ENCODE data around the gene GPR156. TPM values are rescaled to one million over a fixed set of nuclear protein-coding genes. Genes with fewer than 3 reads are reported as not detected.

GPR156 gene
- total RNA-seq, 1 experiment from 2014 or later = 2.8 TPM

- H4K20me1 ChIP-seq (ENCODE audit: insufficient read depth) = no peaks in the 10 kb centered on the region
- H3K27ac ChIP-seq = no peak overlapping the region
- no peaks in the 10 kb centered on the region; the same call in 1 of the 2 replicates for H3K9me3 ChIP-seq (ENCODE audit: insufficient read depth, low read depth)
- H3K4me2 ChIP-seq = no peak overlapping the region
- H3K79me2 ChIP-seq (ENCODE audit: low read depth) = no peaks in the 10 kb centered on the region
- ChIA-PET POLR2A (ENCODE audit: unreplicated experiment) (no interaction called here), CTCF (no interaction called here)
- intact Hi-C loops (cut with micrococcal nuclease; ENCODE audit: unreplicated experiment) = no loop called here
- no peaks in the 10 kb centered on the region for H3F3A ChIP-seq (ENCODE audit: insufficient read depth, low read depth)
- H3K36me3 ChIP-seq (ENCODE audit: low read depth) = no peaks in the 10 kb centered on the region
- no peaks in the 10 kb centered on the region for H3K27me3 ChIP-seq (ENCODE audit: insufficient read depth, low read depth)
- no peak overlapping the region for H2AFZ ChIP-seq
- BruUV-seq (replicated peaks) = no TSS peak
- no peaks in the 10 kb centered on the region for H3K4me1 ChIP-seq (replicated peaks; ENCODE audit: insufficient read depth)
- TF ChIP-seq CTCF (conservative IDR thresholded peaks at IDR 0.05) = no peak
- TF ChIP-seq EZH2 (IDR thresholded peaks at IDR 0.05; ENCODE audit: low read depth) = no peak
- DNase-seq = no peak
- H3K4me3 ChIP-seq = no peak overlapping the region
- H3K9me2 ChIP-seq (ENCODE audit: insufficient read depth) = no peaks in the 10 kb centered on the region
These were observed 10.3 kb downstream of the GPR156 start for GRCh38 chr3:120274739-120275167.

DNA sequence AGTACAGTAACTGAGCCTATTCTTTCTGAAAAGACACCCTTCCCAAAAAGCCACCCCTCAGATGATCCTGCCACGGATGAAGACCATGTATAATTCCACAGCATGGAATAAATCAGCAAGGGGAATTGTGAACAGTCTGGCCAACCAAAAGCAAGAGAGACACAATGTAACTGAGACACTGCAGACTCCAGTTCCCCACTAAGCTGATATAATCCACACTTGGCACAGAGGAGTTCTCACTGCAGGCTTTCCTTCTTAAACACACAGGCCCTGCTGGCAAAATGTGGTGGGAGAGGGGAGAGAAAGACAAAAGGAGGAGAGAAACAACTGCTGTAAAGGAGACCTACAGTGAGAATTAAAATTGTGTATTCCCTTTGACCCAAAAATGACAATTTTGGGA, 12.7 kb downstream of the GPR156 start:
- no peaks in the 10 kb centered on the region for H3K4me1 ChIP-seq (replicated peaks; ENCODE audit: insufficient read depth)
- no peaks in the 10 kb centered on the region for H3K27me3 ChIP-seq (ENCODE audit: insufficient read depth, low read depth)
- H3K36me3 ChIP-seq (ENCODE audit: low read depth) = no peaks in the 10 kb centered on the region
- H3K27ac ChIP-seq = no peak overlapping the region
- no peaks in the 10 kb centered on the region for H3F3A ChIP-seq (ENCODE audit: insufficient read depth, low read depth)
- POLR2A ChIA-PET (ENCODE audit: unreplicated experiment) = no interaction called here
- no peaks in the 10 kb centered on the region; the same call in 1 of the 2 replicates for H3K9me3 ChIP-seq (ENCODE audit: insufficient read depth, low read depth)
- no peaks in the 10 kb centered on the region for H3K79me2 ChIP-seq (ENCODE audit: low read depth)
- H2AFZ ChIP-seq = no peak overlapping the region
- no peak for DNase-seq
- H4K20me1 ChIP-seq (ENCODE audit: insufficient read depth) = no peaks in the 10 kb centered on the region
- H3K4me2 ChIP-seq = no peak overlapping the region
- intact Hi-C loops (cut with micrococcal nuclease; ENCODE audit: unreplicated experiment) = no loop called here
- no peaks in the 10 kb centered on the region for H3K9me2 ChIP-seq (ENCODE audit: insufficient read depth)
- CTCF ChIA-PET = interaction anchor here (0.6 kb wide), 2 partner anchors 34 to 145 kb away, joined by 4 to 5 read pairs; no protein-coding TSS in a partner anchor
- TF ChIP-seq EZH2 (IDR thresholded peaks at IDR 0.05; ENCODE audit: low read depth) = no peak
- TF ChIP-seq CTCF (conservative IDR thresholded peaks at IDR 0.05) = no peak
- no peak overlapping the region for H3K4me3 ChIP-seq
- no TSS peak for BruUV-seq (replicated peaks)

DNA sequence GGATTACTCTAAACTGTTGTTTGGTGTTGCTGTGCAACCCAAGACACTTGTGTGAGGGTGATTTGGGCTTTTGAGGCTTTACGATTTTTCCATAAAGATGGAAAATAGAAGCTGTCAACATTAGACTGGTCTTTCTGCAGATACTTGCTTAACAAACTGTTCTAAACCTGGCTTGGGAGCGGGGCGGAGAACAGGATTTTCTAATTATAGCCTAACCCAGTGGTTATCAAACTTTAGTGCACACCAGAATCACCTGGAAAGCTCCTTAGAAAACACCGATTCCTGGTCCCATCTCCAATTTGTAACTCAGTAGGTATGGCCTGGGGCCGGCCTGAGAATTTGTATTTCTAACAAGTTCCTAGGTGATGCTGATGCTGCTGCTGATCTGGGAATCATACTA, 19.0 kb downstream of the GPR156 start:
- H3K4me2 ChIP-seq = no peak overlapping the region
- H3K36me3 ChIP-seq (ENCODE audit: low read depth) = no peaks in the 10 kb centered on the region
- H3K27me3 ChIP-seq (ENCODE audit: insufficient read depth, low read depth) = no peaks in the 10 kb centered on the region
- POLR2A ChIA-PET (ENCODE audit: unreplicated experiment) = no interaction called here
- intact Hi-C loops (cut with micrococcal nuclease; ENCODE audit: unreplicated experiment) = no loop called here
- H4K20me1 ChIP-seq (ENCODE audit: insufficient read depth) = no peaks in the 10 kb centered on the region
- no peak overlapping the region for H2AFZ ChIP-seq
- CTCF ChIA-PET = no interaction called here
- TF ChIP-seq CTCF (conservative IDR thresholded peaks at IDR 0.05) (no peak), EZH2 (IDR thresholded peaks at IDR 0.05; ENCODE audit: low read depth) (no peak)
- H3K4me3 ChIP-seq = no peak overlapping the region
- H3K9me3 ChIP-seq (ENCODE audit: insufficient read depth, low read depth) = no peaks in the 10 kb centered on the region; the same call in 1 of the 2 replicates
- no peak overlapping the region for H3K27ac ChIP-seq
- no TSS peak for BruUV-seq (replicated peaks)
- no peaks in the 10 kb centered on the region for H3F3A ChIP-seq (ENCODE audit: insufficient read depth, low read depth)
- no peaks in the 10 kb centered on the region for H3K4me1 ChIP-seq (replicated peaks; ENCODE audit: insufficient read depth)
- no peak for DNase-seq
- H3K79me2 ChIP-seq (ENCODE audit: low read depth) = no peaks in the 10 kb centered on the region
- no peaks in the 10 kb centered on the region for H3K9me2 ChIP-seq (ENCODE audit: insufficient read depth)

All from PC-9 (cell line).